HG03520 (cell line): ENCODE results near the gene SORCS3.

Experiments used
- ATAC-seq: cut with Tn5 transposase; IDR thresholded peaks from one replicate; pipeline ENCODE4 v1.9.1; 2021; ENCODE audit warnings: mild to moderate bottlenecking, moderate library complexity; ENCODE audit not compliant: unreplicated experiment

Gene SORCS3

DNA sequence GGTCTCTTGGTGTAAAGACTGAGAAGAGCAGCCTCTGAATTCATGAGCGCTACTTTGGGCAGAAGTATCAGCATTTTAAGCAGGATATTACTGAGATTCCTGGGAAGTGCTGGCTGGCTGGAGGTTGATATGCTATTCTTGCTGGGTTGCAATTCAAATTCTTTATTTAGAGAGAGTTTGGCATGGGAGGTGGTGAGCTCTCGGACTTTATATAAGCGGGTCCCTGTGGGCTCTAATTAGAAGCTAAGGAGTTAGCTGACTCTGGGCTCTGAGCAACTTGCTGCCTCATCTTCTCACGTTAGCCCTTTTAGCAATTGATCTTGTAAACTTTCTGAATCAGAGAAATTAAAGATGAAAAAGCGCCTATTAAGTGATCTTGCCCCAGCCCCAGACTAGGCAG is 430.9 kb downstream of the SORCS3 start:
- ATAC-seq = no peak

DNA sequence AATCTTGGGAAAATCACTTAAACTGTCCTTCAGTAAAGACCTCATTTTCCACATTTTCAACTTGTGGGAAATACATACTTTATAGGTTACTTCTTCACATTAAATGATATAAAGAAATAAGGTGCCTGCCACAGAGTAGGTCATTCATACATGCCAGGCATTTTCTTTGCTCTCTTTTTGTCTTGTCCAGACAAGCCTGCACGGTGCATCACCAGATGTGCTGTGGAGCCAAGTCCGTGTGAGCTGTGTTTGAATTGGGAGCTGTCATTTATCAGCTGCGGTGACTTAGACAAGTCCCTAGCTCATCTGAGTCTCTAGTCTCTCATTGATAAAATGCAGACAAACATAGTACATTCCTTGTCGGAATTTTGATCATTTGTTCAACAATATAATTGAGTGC is 432.9 kb downstream of the SORCS3 start:
- ATAC-seq = no peak

DNA sequence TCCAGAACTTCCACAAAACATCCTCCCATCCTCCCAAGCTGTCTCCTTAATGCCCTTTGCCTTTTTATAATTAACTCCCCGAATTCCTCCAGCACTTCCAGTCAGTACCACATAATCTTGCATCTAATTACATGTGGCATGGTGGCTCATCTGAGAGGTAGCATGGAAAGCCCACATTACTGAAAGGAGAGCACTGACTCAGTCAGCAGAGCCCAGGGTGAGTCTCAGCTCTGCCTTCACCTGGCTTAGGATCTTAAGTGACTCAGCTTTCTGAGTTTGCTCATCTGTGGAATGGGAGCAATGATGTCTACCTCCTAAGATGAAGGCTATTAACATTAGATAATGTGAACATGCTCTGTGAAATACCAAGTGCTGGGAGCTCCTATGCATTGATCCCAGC is 433.9 kb downstream of the SORCS3 start:
- ATAC-seq = no peak

DNA sequence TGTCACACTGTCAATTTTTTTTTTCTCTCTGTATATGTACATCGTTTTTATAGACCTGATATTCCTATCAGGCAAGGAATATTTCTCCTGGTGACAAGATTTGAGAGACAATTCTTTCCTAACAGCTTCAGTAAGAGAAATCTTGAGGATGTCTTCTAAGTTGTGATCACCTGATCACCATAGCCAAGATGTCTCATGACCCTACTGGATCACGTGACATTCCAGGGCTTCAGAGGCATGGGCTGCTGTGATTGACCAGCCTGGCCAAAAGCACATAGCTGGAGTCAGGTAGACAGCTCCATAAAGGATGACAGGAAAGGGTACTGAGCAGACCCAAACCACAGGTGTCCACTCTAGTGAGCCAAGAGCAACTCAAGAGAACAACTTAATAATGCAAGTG is 444.9 kb downstream of the SORCS3 start:
- no peak for ATAC-seq

DNA sequence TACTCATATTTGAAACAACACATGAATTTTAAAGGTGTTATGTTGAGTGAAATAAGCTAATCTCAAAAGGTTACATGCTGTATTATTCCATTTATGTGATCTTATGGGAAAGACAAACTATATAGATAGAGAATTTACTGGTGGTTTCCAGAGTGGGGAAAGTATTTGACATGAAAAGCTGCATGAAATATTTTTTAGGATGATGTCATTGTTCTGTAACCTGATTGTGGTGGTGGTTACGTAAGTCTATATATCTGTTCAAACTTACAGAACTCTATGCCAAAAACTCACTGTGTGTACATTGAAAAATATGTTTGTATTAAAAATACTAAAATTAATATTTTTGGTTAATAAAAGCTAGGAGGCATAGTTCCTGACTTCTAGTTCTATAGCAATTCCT is 453.0 kb downstream of the SORCS3 start:
- no peak for ATAC-seq

DNA sequence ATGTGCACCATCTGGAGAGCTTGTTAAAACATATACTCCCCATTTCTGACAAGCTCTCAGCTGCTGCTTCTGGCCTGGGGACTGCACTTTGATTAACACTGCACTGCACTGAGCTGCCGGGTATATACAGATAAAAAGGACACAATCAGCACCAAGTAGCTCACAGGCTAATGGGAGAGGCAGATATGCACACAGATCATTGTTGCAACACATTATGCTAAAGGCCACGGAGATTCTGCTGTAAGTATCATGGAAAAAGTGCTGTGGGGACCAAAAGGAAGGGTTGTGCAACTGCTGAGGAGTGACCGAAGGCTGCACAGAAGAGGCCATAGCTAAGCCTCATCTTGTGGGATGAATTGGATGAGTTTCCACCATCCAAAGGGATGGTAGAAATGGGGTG is 455.2 kb downstream of the SORCS3 start:
- no peak for ATAC-seq

DNA sequence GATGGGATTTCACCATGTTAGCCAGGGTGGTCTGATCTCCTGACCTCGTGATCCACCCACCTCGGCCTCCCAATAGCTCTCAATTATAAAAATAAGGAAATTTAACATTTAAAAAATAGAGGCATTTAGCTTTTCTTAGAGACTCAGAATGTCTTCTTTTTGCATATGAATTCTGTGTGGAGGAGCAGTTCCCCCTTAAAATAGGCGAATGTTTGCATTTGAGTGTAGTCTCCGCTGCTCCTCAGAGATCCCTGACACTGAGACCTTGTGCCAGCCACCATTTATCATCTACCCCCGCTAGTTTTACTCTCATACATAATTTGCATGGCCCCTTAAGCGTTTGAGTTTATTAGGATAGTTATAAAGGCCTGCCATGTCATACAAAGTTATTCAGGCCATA is 461.9 kb downstream of the SORCS3 start:
- no peak for ATAC-seq

DNA sequence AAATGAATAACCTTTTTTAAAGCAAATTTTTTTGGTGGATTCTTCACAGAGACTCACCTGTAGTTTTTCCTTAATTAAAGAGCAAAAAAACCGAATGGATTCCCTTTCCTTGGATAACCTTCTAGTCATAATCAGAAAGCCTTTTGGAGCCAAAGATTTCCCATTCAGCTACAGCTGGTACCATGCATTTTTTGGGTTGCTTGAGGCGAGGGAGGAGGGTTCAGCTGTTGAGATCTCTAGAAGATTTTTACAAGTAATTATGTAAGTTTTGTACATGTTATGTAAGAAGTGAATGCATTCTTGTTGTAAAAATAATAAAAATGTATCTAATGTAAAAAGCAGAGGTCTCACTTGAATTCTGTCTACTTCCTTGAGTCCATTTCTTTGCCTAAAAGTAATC is 463.2 kb downstream of the SORCS3 start:
- ATAC-seq = no peak

DNA sequence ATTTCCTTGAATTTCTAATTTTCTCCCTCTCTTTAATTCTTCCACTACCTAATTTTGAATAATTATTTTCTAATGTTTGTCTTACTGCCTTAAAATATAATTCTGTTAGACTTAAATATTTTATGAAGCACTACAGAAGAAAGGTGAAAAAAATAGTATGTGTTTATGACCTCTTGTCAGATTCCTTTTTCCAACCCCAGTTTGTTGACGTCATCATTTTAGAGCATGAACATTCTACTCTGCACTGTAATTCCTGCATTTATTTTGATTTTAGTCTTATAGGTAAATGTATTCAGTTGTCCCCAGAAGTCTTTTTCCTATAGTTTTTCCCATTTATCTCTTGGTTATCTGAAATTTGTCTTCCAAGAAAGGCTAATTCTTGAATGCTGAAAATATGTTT is 468.1 kb downstream of the SORCS3 start:
- no peak for ATAC-seq

DNA sequence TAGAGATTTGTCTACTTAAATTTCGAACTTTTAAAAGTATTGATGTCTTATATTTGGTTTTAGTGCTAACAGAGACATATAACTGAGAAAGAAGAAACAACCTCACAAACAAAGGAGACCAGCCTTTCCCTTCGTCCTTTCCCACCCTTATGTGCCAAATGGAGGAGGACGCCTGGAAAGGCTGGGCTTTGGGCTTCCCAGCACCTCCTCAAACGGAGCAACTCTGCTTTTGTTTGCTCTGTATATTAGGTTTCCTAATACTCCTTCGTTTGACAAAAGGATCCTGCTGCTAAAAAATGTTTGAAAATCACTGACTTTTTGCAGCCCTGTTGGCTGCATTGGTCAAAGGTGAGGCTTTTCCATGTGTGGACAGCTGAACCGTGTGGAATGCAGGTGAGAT is 471.8 kb downstream of the SORCS3 start:
- ATAC-seq = no peak

DNA sequence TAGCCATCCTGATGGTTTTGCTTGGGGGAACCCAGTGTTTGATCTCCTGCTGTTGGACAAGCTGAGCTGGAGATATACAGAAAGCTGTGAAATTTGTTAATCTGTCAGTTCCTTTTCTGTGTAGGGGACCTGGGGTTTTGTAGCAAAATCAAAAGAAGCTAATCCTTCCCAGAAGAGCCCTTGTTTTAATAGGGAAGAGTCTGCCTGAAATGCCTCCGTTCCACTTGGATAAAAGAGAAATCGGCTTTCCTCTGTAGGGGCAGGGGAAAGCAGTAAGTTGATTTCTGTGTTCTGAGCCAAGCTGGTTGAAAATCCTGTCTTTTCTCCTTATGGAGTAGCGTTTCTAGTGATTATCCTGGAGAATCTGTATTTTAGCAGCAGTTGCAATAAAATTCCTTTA is 472.6 kb downstream of the SORCS3 start:
- no peak for ATAC-seq

DNA sequence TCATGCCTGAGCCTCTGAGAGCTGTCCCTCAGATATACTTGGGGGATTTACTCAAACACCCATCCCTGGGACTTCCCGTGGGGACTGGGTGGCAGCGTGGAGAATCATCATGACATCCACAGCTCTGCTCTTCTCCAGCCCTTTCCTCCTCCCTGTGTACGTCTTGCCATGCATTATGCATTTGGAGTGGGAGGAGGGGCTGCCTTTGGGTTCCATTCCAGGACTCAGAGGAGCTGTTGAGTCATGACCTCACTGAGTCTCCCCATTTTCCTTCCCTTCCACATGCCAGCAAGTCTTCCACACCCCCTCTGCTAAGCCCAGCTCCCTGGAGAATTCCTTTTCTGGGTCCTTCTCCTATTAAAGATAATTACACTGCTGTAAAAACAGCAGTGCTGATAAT is 480.7 kb downstream of the SORCS3 start:
- no peak for ATAC-seq

DNA sequence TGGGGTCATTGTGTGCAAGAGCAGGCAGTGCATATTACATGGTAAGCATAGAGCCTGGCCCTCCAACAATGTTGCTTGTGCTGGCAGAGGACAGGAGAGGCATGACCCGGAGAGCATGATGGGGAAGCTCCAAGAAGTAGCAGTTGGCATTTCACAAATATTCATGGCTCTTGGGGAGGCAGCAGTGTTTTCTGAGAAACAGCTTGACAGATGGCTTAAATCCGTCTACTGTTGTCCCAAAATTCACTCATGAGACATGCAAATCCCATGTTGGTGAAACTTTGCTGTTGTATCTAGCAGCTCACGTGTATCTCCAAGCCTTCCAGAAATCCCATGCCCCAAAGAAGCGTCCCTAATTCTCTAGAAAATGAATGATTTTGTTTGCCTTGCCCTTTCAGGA is 487.0 kb downstream of the SORCS3 start:
- ATAC-seq = no peak

DNA sequence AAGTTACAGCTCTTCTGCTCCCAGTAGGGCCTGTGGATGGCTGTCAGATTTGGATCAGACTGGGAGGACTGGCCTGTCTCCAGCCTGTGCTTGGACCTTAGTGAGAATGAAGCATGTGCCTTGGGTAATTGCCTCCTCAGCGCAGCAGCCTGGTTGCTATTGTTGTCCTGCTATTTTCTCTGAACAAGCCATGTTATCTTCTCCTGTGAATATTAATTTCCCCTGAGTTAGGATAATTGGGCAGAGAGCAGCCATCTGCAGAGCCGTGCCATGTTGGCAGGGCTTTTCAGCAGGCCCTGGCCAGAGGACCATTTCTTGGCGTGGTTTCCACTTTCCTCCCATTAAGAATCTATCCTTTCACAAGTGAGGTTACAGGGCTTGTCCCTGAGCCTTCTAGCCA is 497.3 kb downstream of the SORCS3 start:
- no peak for ATAC-seq

DNA sequence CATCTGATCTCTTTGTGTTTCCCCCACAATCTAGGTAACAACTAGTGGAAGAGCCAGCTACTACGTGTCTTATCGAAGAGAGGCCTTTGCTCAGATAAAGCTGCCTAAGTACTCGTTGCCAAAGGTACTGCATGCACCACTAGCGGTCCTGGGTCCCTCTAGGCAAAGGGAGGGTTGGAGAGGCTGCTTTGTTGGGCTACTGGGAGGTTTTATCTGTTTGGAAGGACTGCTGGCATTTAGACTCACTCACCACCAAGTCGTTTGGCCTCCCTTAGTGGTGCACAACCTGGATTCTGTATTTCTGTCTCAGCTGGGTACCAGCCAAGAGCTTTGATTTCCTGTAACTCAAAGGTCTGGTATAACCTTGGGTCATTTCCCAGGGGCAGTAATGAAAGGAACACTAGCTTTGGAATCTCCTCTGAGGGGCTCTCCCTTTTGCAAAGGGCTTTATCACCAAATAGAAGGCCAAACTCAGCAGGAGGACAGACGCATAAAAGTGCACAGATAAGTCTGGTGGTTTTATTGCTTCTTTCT is 498.3 kb downstream of the SORCS3 start:
- no peak for ATAC-seq

DNA sequence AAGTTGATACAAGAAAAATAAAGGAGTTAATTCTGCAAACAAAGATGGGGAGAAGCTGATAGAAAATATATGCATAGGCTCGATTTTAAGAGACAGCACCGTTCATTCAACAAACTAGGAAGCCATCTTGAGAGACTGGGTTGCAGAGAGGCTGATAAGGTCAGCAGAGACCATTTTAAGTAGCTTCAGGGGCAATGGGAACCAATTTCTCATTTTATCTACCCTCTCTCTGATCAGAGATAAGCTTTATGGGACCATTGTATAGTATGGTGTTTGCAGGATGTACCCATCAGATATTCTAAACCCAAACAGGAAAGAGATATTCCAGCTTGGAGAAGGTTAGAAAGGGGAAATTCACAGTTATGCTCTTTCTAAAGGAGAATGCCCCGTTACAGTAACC is 499.5 kb downstream of the SORCS3 start:
- ATAC-seq = no peak

DNA sequence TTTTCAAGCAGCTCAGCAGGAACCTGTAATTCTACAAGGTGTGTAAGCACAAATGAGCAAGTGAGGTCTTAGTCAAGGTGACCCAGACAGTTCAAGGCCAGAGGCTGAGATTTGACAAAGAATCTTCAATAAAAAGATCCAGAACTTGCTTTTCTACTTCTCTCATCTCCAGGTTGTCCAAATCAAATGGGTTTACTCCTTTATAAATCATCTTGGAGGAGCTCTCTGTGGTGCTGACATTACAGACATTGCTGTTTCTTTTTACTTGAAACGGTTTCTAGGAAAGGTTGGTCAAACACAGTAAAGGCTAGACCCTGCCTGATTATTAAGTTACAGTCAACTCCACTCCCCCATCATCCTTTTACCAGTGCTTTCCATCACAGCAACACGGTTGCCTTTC is 504.6 kb downstream of the SORCS3 start:
- no peak for ATAC-seq

DNA sequence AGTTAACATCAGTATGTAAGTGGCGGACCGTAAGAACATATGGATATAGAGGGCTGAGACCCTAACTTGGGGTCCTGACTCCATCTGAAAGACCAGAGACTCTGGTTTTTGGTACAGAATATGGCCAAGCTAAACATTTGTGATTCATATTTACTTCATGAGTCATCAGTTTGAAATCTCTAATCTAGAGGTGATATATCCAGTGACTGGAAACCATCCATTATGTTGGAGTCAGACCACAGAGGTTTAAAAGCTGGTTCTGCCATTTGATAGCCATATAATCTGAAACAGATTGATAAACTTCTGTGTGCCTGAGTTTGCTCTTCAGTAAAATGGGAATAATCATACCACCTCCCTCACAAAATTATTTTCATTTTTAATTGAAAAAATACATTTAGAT is 505.3 kb downstream of the SORCS3 start:
- no peak for ATAC-seq

DNA sequence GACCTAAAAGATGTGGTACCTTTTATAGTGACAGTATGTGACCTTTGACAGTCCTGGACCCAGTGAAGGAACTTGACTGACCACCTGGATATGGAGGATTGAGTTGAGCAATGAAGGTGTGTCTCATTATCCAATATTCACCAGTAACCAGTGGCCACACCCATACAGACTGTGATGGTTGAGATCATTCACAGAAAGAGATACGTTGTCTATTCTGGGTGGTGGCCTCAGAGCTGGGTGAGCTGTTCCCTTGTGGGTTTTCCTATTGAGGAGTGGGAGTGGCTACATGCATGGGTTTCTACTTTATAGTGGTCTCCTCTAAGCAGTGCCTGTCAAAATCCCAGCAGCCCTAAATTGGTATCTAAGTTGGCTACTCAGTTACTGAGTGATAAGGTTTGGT is 507.4 kb downstream of the SORCS3 start:
- no peak for ATAC-seq

DNA sequence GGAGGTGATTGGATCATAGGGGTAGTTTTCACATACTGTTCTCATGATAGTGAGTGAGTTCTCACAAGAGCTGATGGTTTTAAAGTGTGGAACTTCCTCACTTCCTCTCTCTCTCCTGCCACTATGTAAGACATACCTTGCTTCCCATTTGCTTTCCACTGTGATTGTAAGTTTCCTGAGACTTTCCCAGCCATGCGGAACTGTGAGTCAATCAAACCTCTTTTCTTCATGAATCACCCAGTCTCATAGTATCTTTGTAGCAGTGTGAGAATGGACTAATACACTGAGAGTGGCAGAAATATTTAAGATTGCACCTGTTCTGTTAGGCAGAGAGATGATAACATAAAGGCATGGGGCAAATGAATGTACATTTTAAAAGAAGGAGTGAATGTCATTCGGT is 507.8 kb downstream of the SORCS3 start:
- no peak for ATAC-seq

DNA sequence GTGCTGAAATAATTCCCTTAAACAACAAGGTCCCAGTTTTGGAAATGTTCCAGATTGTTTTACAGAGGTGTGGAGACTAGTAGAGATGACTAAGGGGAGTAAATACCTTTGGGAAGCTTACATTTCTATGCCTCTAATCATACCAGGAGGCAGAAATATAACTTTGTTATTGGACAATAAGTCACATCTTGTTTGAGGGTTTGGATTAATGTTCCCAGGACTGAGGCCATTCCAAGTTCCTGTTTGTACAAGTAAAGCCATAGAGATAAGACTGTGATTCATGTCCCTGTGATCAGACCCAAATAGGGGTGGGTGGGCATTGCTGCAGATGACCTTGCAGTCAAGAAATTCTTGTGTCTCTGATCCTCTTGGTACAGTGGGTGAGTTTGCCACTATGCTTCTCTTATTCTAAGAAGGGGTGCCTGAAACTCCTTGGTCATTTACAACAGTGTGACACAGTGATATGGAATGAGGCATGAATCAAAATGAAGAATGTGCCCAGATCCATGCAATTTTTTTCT is 508.3 kb downstream of the SORCS3 start:
- ATAC-seq = no peak

DNA sequence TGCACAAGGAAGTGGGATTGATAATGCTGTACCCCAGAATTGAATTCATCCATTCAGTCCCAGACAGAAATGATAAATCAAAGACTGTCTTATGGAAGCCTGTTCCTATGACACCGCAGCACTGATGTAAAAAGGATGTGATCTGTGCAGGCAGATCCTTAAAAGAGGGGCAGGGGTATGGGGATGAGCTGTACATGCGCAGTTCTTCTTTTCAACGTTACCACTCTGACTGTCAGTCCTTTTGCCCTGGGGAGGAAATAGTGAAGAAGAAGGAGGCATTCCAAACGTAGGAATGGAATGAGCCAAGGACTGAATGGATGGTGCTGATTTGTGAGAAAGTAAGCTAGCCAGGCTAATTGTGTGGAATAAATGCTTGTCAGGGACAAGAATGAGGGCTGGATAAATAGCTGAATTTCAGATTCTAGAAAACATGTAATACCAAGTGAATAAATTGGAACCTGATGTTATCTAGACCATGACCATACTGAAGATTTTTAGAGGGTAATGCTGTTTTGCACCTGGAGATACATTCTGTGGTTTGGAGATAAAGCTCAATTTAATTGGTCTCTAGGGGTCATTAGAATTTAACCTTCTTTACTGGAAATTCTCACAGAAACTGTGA is 509.3 kb downstream of the SORCS3 start:
- ATAC-seq = no peak

DNA sequence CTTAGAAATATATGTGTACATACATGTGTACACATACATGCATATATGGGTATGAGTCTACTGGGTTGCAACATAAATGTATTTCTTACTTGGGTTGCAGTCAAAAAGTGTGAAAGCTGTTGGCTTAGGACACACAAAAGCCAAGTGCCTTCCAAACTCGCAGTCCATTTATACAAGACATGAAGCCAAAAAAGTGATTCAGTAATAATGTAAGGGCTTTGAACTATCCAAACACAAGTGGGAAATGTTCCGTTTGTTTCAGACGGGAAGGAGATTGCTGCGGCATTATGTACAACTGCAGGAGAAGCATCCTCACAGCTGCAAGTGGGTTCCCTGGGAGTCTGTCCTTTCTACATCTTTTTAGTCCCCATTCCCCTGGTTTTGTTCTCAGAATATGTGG is 513.6 kb downstream of the SORCS3 start:
- ATAC-seq = no peak
